Neuronal stem cell (in vitro differentiated cells): ENCODE measurements around the gene TAF1C.

Experiments
- DNase-seq: peaks from one replicate; pipeline ENCODE4 v3.0.0-alpha.2; 2013; ENCODE audit warnings: low spot score
- H2AFZ ChIP-seq: one replicate; pipeline ENCODE4 v1.6.1; 2013; ENCODE audit warnings: mild to moderate bottlenecking, low read length, inconsistent platforms
- H2AK5ac ChIP-seq: 2 replicates; pipeline ENCODE4 v1.6.1; 2013; ENCODE audit warnings: low read depth, mild to moderate bottlenecking, inconsistent platforms, low read length, moderate library complexity, mixed read lengths
- H2BK120ac ChIP-seq: 2 replicates; pipeline ENCODE4 v1.6.1; 2013; ENCODE audit warnings: low read depth, mild to moderate bottlenecking, inconsistent platforms, low read length, moderate library complexity, mixed read lengths
- H2BK12ac ChIP-seq: one replicate; pipeline ENCODE4 v1.6.1; 2013; ENCODE audit warnings: low read length, inconsistent platforms
- H2BK15ac ChIP-seq: 2 replicates; pipeline ENCODE4 v1.6.1; 2013; ENCODE audit warnings: mild to moderate bottlenecking, low read length, inconsistent platforms, mixed read lengths
- H2BK5ac ChIP-seq: one replicate; pipeline ENCODE4 v1.6.1; 2013; ENCODE audit warnings: inconsistent platforms, mild to moderate bottlenecking, low read length, moderate library complexity
- H3K14ac ChIP-seq: one replicate; pipeline ENCODE4 v1.6.1; 2013; ENCODE audit warnings: low read length, inconsistent platforms
- H3K18ac ChIP-seq: 2 replicates; pipeline ENCODE4 v1.6.1; 2013; ENCODE audit warnings: low read length, inconsistent platforms
- H3K23ac ChIP-seq: 2 replicates; pipeline ENCODE4 v1.6.1; 2013; ENCODE audit warnings: low read depth, mild to moderate bottlenecking, mixed read lengths, low read length, inconsistent platforms; ENCODE audit not compliant: poor library complexity
- H3K27ac ChIP-seq: replicated peaks from 3 replicates; pipeline ENCODE4 v1.5.1; 2013; ENCODE audit warnings: low read length, inconsistent platforms
- H3K27me3 ChIP-seq, 3 experiments: 2 replicates each; pipeline ENCODE4 v1.6.1; 2013; ENCODE audit warnings: low read length in 3 of 3, mild to moderate bottlenecking in 2 of 3, inconsistent platforms in 1 of 3, low read depth in 1 of 3, mixed read lengths in 1 of 3, moderate library complexity in 1 of 3; ENCODE audit not compliant: control insufficient read depth in 3 of 3, insufficient read depth in 3 of 3
- H3K36me3 ChIP-seq, 2 donors: replicated peaks in 1 of 2; 2 replicates each; pipeline ENCODE4 v1.6.1; 2013; ENCODE audit warnings: low read length in 2 of 2; ENCODE audit not compliant: control insufficient read depth in 2 of 2, insufficient read depth in 2 of 2
- H3K4ac ChIP-seq: 2 replicates; pipeline ENCODE4 v1.6.1; 2013; ENCODE audit warnings: inconsistent platforms, mild to moderate bottlenecking, low read length, moderate library complexity
- H3K4me1 ChIP-seq, 2 donors: 1 replicate in 1 of 2; 2 replicates in 1 of 2; pipeline ENCODE4 v1.6.1; 2013; ENCODE audit warnings: low read length in 2 of 2, low read depth in 1 of 2; ENCODE audit not compliant: control insufficient read depth in 2 of 2, insufficient read depth in 1 of 2
- H3K4me2 ChIP-seq: one replicate; pipeline ENCODE4 v1.6.1; 2013; ENCODE audit warnings: mild to moderate bottlenecking, low read length, inconsistent platforms; ENCODE audit not compliant: insufficient read depth, poor library complexity, severe bottlenecking
- H3K4me3 ChIP-seq, 2 donors: 2 replicates each; pipeline ENCODE4 v1.5.1; 2013; ENCODE audit warnings: low read length in 2 of 2, mild to moderate bottlenecking in 2 of 2, inconsistent platforms in 1 of 2, moderate library complexity in 1 of 2
- H3K79me1 ChIP-seq: one replicate; pipeline ENCODE4 v1.6.1; 2013; ENCODE audit warnings: low read depth, mild to moderate bottlenecking, inconsistent platforms, low read length, moderate library complexity
- H3K9ac ChIP-seq: one replicate; pipeline ENCODE4 v1.6.1; 2013; ENCODE audit warnings: mild to moderate bottlenecking, low read depth, low read length, inconsistent platforms; ENCODE audit not compliant: poor library complexity
- H3K9me3 ChIP-seq, 2 donors: replicated peaks in 1 of 2; 2 replicates each; pipeline versions ENCODE3 to v1.6.1; 2013; ENCODE audit warnings: low read length in 2 of 2, mild to moderate bottlenecking in 2 of 2, inconsistent platforms in 1 of 2, low read depth in 1 of 2, mixed read lengths in 1 of 2, moderate library complexity in 1 of 2; ENCODE audit not compliant: control insufficient read depth in 2 of 2, insufficient read depth in 1 of 2
- H4K8ac ChIP-seq: one replicate; pipeline ENCODE4 v1.6.1; 2013; ENCODE audit warnings: low read depth, mild to moderate bottlenecking, inconsistent platforms, low read length, moderate library complexity
- H4K91ac ChIP-seq: one replicate; pipeline ENCODE4 v1.6.1; 2013; ENCODE audit warnings: low read length, low read depth, mild to moderate bottlenecking, inconsistent platforms; ENCODE audit not compliant: poor library complexity
- WGBS, 2 donors: extraction: QIAGEN DNeasy Blood & Tissue Kit; methylation state at CpG; one replicate each; pipeline ENCODE4 v1.1.7; 2013; ENCODE audit warnings: missing lambda C conversion rate in 2 of 2, mixed read lengths in 1 of 2; ENCODE audit not compliant: insufficient read length in 2 of 2, insufficient replicate concordance in 1 of 2; ENCODE audit errors: extremely low coverage in 2 of 2; 5-methylcytosine and 5-hydroxymethylcytosine counted together

TAF1C gene

GRCh38 chr16:84199097-84199496 is 12.2 kb upstream of the TAF1C start:
- H3K18ac ChIP-seq = peak overlapping the region; percentile 30

GRCh38 chr16:84198401-84198800 is 11.5 kb upstream of the TAF1C start:
- H3K79me1 ChIP-seq = no peaks in the 10 kb centered on the region
- no peak overlapping the region for H3K4me2 ChIP-seq
- WGBS, 2 donors = no CpG with 5 or more reads among the region's 10 CpGs
- no peak overlapping the region for H2AFZ ChIP-seq
- no peak overlapping the region for H3K23ac ChIP-seq
- no peak overlapping the region for H4K91ac ChIP-seq
- H3K9ac ChIP-seq = no peak overlapping the region
- no peak for DNase-seq
- H3K4ac ChIP-seq = no peak overlapping the region
- no peak overlapping the region for H4K8ac ChIP-seq
- no peak overlapping the region for H3K14ac ChIP-seq
- no peak overlapping the region for H2BK120ac ChIP-seq
- H2BK12ac ChIP-seq = no peak overlapping the region
- H3K27ac ChIP-seq = no peak overlapping the region
- no peak overlapping the region for H3K18ac ChIP-seq
- no peaks in the 10 kb centered on the region for H3K36me3 ChIP-seq
- peaks cover 0 to 52% (median 0%) of the 10 kb centered on the region in 3 experiments for H3K27me3 ChIP-seq
- no peak overlapping the region for H2BK5ac ChIP-seq
- no peaks in the 10 kb centered on the region for H3K9me3 ChIP-seq
- H3K4me1 ChIP-seq = no peaks in the 10 kb centered on the region
- no peak overlapping the region for H3K4me3 ChIP-seq
- H2AK5ac ChIP-seq = no peak overlapping the region
- H2BK15ac ChIP-seq = no peak overlapping the region

More at GRCh38 chr16:84199097-84199496, 12.2 kb upstream of the TAF1C start:
- Histone ChIP-seq H3K9ac (no peak overlapping the region), H3K4me1 (no peaks in the 10 kb centered on the region), H2AK5ac (no peak overlapping the region), H3K4me3 (no peak overlapping the region), H3K9me3 (no peaks in the 10 kb centered on the region), H3K23ac (no peak overlapping the region), H4K8ac (no peak overlapping the region), H2BK5ac (no peak overlapping the region), H3K14ac (no peak overlapping the region), H3K4ac (no peak overlapping the region), H2BK120ac (no peak overlapping the region), H2BK12ac (no peak overlapping the region), H3K4me2 (no peak overlapping the region), H3K36me3 (no peaks in the 10 kb centered on the region), H3K27ac (no peak overlapping the region), H4K91ac (no peak overlapping the region), H2AFZ (peak overlapping the region; percentile 59), H3K79me1 (no peaks in the 10 kb centered on the region), H2BK15ac (no peak overlapping the region), H3K27me3 (peaks cover 0 to 50% (median 0%) of the 10 kb centered on the region in 3 experiments)
- DNase-seq = no peak
- WGBS, 2 donors = no CpG with 5 or more reads among the region's 13 CpGs

- no peak for DNase-seq
- Histone ChIP-seq H2BK12ac (peak overlapping the region; percentile 82), H3K4me3 (no peak overlapping the region), H3K14ac (no peak overlapping the region), H3K9me3 (no peaks in the 10 kb centered on the region), H3K36me3 (no peaks in the 10 kb centered on the region), H2BK15ac (peak overlapping the region; percentile 18), H3K18ac (peak overlapping the region; percentile 60), H3K4ac (no peak overlapping the region), H3K27ac (no peak overlapping the region), H2AFZ (no peak overlapping the region), H3K4me2 (no peak overlapping the region), H4K8ac (no peak overlapping the region), H2BK120ac (no peak overlapping the region), H3K9ac (no peak overlapping the region), H3K23ac (peak overlapping the region; percentile 2), H4K91ac (peak overlapping the region; percentile 59), H2BK5ac (no peak overlapping the region), H2AK5ac (no peak overlapping the region), H3K27me3 (peaks cover 0 to 52% (median 0%) of the 10 kb centered on the region in 3 experiments), H3K4me1 (no peaks in the 10 kb centered on the region), H3K79me1 (no peaks in the 10 kb centered on the region)
- WGBS, 2 donors = no CpG with 5 or more reads among the region's 14 CpGs
Observed at GRCh38 chr16:84197466-84198128, 10.7 kb upstream of the TAF1C start.

- H2BK15ac ChIP-seq = peak overlapping the region; percentile 45
- H2AK5ac ChIP-seq = peak overlapping the region; percentile 81
- no CpG with 5 or more reads among the region's 16 CpGs for WGBS, 2 donors
- H3K4me3 ChIP-seq = no peak overlapping the region
- H3K27me3 ChIP-seq = peaks cover 0 to 52% (median 0%) of the 10 kb centered on the region in 3 experiments
- H2BK5ac ChIP-seq = no peak overlapping the region
- no peaks in the 10 kb centered on the region for H3K9me3 ChIP-seq
- DNase-seq = no peak
- no peak overlapping the region for H3K9ac ChIP-seq
- H4K91ac ChIP-seq = no peak overlapping the region
- H3K4me2 ChIP-seq = no peak overlapping the region
- H3K23ac ChIP-seq = peak overlapping the region; percentile 2
- no peak overlapping the region for H3K27ac ChIP-seq
- no peaks in the 10 kb centered on the region for H3K36me3 ChIP-seq
- H3K4ac ChIP-seq = peak overlapping the region; percentile 12
- H3K4me1 ChIP-seq = no peaks in the 10 kb centered on the region
- H3K18ac ChIP-seq = peak overlapping the region; percentile 22
- H3K79me1 ChIP-seq = no peaks in the 10 kb centered on the region
- peak overlapping the region; percentile 17 for H4K8ac ChIP-seq
- H2AFZ ChIP-seq = peak overlapping the region; percentile 49
- H2BK12ac ChIP-seq = no peak overlapping the region
- H2BK120ac ChIP-seq = peak overlapping the region; percentile 9
- H3K14ac ChIP-seq = no peak overlapping the region
Observed at GRCh38 chr16:84196727-84197394, 10.0 kb upstream of the TAF1C start.
